Effector CD8-positive, alpha-beta T cell (primary cell): Measurements from ENCODE around the gene PLK3.
"Not testable (repeated sequence)": the region's sequence is repeated elsewhere in the genome, so short reads cannot be mapped to it uniquely, and the experiment has no call there.

ENCODE experiments used
- DNase-seq: peaks from one replicate; lab custom pipeline; 2025; lab: John Stamatoyannopoulos, UW

PLK3 gene

DNA sequence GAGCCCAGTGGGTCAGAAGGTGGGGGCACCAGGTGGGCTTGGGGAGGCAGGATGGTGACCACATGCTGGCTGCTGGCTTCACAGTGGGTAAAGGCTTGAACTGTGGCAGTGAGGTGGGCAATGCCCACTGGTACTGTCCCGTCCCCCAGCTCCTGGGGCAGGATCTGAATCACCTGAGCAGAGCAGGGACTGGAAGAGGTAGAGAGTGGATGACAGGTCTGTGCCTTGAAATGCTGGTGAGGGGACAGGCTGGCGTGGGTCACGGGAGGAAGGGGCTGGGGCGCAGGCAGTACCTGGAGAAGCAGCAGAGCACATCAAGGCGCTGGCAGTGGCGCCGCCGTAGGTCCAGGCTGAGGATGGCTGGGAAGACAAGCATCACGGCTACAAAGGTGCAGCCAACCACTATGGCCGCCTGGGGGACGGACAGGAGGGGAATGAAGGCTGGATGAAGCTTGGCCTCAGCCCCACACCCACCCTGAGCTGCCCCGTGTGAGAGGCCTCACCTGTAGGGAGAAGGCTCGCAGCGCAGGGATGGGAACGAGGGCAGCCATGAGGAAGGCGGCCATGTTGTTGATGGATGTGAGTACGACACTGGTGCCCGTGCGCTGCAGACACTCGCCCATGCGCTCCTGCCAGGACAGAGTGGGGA is 27.9 kb downstream of the PLK3 start:
- DNase-seq = no peak

DNA sequence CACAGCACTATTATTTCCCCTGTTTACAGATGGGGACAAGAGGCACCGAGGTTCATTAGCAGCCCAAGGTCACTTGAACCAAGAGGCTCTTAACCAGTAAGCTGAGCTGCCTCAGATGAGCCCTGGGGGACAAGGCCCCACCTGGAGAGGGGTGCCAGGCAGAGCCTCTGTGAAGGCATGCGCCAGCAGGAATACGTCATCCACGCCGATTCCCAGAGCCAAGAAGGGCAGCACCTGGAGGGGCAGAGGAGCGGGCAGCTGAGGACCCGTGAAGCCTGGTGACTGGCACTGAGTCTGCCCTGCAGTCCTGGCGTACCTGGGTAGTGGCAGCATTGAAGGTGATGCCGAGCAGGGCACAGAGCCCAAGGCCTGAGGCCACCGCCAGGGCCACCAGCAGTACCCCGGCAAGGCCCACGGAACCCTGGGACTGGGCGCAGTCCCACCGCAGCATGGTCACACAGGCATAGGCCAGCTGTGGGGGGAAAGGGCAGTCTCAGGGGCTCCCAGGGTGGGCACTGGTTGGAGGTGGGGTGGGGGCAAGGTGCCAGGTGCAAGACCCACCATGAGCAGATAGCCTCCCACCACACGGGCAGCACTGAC is 28.8 kb downstream of the PLK3 start:
- DNase-seq = no peak

DNA sequence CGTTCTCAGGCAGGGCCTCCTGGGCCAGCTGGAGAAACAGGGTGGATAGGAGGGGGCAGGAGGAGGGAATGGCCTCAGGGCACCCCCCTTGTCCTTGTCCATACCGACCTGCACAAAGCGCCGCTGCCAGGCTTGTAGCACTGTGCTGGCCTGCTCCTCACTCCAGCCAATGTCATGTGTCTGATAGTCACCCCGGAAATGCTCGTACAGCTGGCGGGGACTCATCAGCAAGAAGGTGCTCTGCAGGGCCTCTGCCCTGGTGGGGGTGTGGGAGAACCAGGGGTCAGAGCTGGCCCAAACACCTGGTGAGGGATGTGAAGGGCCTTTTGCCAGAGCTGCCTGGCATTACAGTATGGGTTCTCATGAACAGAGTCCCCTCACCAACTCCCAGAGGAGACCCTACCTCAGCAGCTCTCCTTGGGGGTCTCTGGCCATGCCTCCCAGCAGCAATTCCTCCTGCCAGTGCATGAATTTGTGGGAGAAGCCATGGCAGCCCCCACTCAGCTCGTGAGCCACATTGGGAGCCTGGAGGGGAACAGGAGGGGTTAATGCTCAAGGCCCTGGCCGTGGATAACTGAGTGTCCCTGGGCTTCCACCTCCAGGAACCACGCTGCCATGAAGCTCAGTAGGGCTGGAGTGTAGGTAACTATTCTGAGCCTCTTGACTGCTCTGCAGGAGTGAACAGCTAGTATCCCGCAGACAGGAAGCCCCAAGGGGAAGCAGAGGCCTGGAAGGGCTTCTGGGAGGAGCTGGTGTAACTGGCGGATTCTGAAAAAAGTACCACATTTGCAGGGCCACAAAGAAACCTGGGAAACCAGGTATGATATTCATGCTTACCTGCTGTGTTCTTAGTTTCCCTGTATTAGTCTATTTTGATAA is 29.6 kb downstream of the PLK3 start:
- DNase-seq = no peak

DNA sequence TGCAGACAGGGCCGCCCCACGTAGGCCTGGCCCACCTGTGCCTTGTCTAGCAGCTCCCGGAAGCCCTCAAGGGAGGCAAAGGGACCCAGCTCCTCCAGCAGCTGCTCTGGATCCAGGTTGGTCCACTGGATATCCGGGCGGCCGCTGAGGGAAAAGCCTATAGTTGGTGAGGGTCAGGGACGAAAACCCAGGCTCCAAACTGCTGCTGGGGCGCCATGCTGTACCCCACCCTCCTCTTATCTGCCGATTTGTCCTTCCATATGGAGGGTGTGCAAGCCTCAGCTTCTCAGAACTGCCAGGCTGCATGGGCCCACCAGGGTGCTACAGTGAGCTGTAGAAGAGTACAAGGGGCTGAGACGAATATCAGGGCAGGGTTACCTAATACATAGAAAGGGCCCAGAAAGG is 30.7 kb downstream of the PLK3 start:
- no peak for DNase-seq

DNA sequence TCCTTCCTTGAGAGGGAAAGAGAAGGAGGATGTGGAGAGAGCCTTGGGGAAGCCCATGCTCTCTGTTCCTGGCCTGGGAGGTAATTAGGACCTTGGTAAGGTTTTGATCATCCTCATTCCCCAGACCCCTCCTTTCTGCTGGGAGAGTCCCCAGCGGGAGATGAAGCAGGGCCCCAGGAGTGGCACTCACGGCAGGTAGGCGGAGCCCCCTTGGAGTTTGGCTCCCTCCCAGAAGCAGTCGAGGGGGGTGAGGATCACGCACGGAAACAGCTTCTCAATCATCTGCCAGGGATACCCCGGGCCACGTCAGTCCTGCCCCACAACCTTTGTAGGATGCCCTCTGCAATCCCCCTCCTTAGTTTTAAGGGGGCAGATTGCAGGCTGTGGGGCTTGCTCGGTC is 31.3 kb downstream of the PLK3 start:
- DNase-seq = no peak

DNA sequence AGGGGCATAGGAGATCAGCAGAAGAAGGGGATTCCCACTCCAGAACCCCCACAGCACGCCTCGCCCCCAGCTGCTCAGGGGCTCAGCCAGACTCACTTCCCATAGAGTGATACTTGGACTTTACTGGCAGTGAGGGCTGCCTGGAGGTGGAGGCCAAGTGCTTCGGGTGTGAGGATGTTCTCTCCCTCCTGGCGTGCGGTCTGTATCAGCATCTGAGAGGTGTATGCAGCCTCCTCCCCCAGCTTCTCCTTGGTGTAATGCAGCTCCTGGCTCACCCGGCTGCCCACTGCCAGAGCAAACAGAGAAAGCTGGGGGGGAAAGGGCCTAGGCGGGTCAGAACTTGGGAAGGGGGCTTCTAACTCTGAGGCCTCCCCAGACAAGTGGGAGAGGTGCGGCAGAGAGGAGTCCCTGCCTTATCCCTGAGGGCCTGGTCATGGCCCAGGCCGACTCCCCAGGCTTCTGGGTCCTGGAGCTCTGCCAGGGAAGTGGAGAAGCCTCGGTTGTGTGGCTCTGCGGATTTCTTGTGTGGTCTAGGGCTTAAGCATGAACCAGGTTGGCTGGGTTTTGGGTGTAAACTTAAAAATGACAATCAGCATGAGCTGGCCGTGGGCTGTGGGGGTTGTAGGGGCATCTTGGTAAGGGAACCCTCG is 32.0 kb downstream of the PLK3 start:
- no peak for DNase-seq

DNA sequence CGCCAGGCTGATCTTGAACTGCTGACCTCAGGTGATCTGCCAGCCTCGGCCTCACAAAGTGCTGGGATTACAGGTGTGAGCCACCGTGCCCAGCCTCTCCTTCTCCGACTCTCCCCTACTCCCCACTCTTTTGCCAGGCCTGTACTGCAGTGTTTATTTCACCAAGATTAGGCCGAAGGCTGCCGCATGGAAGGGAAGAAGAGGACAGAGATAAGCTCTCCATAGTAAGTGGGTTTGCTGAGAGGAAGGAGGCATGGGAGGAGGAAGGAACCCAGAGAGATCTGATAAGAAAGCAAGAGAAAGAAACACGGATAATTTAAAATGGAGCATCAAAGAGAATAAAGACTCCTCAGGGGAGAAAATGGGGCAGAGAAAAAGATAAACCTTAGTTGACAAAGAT is 34.2 kb downstream of the PLK3 start:
- no peak for DNase-seq

DNA sequence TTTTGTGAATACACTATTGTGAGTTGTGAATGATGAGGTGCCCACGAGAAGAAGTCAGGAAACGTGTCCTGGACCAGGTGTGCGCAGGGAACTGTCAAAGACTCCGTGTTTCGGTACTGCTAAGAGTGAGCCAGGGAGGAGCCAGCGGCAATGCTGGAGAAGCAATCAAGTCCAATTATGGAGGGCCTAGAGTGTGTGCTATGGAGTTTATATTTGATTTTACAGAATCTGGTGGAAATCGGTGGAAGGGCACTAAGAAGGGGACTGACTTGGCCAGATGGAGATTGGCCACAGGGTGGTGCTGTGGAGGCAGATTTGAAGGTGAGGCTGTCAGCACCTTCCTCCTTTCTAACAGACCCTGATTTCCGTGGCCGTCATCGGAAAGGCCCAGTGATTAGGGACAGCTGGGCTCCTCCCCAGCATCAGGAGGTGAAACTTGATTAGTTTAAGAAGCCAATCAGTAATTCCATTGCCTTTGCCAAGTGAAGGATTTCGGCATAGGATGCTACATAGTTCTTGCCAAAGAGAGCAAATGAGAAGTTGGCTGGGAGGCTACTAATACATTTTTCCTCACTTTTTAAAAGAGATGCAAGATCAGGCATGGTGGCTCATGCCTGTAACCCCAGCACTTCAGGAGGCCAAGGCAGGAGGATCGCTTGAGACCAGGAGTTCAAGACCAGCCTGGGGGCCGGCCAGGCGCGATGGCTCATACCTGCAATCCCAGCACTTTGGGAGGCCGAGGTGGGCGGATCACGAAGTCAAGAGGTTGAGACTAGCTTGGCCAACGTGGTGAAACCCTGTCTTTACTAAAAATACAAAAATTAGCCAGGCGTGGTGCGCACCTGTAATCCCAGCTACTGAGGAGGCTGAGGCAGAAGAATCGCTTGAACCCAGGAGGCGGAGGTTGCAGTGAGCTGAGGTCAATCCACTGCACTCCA is 35.8 kb downstream of the PLK3 start:
- DNase-seq = peak; percentile 67

DNA sequence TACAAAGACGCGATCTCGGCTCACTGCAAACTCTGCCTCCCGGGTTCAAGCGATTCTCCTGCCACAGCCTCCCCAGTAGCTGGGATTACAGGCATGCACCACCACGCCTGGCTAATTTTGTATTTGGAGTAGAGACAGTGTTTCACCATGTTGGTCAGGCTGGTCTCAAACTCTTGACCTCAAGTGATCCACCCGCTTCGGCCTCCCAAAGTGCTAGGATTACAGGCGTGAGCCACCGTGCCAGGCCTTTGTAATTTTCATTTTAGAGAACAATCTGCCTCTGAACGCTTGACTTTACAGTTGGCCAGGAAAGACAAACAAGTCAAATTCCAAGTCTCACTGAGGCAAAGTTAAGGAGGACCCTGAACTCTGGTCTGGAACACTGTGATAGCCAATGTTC is 38.1 kb downstream of the PLK3 start:
- DNase-seq = not testable (repeated sequence)

DNA sequence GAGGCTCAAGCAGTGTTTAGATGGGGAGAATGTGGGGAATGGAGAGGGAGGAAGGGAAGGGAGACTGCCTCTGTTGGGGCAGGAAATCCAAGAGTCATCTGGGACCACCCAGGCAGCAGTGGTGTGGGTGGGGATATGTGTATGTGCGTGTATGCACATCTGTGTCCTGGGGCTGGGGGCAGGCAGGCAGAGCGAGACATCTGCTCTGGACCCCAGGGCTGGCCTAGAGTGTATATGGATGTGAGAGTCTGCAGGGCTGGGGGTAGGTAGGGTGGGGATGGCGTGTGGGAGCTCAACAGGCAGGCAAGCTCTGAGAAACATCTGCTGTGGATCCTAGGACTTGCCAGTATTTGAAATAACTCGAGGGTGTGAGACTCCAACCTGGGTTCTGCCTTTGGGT is 39.4 kb downstream of the PLK3 start:
- DNase-seq = no peak

DNA sequence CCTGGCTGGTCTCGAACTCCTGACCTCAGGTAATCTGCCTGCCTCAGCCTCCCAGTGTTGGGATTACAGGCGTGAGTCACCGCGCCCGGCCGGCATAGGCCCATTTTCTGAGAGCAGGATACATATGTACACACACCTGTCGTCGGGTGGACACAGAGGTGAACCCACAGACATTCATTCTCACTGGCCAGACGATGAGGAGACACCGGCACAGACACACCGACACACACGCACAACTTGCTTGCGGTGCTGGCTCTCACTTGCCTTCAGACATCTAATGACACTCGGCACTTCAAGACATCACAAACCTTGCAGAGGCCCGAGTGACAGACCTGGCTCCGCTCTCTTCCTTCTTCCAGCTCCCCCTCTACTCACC is 42.3 kb downstream of the PLK3 start:
- no peak for DNase-seq

DNA sequence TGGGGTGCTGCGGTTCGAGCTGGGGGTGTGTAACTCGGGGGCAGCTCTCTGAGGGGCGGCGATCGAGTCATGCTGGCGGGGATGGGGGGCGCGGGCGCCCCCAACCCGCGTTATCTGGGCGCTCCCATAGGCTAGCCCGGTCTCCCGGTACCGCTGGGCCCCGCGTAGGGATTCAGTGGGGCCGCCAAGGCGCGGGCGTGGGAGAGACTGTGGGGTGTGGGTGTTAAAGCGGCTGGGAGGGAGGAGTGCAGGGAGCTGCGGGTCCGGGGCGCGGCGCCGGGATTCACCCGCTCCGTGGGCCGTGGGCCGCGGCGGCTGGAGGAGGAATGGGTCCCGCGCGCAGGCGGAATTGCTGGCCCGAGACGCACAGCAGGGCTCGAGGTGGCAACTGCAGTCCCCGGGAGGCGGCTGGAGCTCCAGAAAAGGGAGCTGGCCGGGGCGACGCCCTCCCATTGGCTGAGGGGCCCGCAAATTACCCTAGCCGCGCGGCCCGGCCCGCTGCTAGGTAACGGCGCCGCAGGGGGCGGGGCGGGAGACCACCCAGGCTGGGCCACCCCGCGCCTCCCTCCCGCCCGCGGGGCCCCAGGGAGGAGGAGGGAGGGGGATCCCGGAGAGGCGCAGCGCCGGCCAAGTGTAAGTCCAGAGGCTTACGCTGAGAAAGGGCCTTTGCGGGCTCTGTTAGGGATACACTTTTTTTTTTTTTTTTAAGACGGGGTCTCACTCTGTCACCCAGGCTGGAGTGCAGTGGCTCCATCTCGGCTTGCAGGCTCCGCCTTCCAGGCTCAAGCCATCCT is 42.9 kb downstream of the PLK3 start, which contains the start of gene PTCH2:
Gene PTCH2, minus strand, starts transcription at position 392 of the 794 bp plus-strand sequence. Its CDS starts 321 bp downstream, at position 71.
- peak; percentile 35 for DNase-seq

DNA sequence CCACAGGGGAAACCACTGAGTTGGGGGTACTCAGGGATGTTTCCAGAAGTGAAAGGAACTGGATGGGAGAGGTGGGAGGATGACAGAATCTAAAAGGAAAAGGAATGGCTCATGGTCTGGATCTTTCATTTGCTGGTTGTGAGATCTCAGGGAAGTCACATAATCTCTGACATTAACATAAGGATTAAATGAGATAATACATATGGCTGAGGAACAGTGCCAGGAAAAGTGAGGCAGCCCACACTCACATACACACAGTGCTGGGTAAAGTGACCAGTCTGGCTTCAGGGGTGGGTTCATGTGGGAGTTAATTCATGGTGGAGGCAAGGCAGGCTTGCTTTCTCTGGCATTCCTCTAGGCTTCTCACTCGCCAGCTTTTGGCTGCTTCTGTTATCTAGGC is 46.8 kb downstream of the PLK3 start:
- DNase-seq = no peak

DNA sequence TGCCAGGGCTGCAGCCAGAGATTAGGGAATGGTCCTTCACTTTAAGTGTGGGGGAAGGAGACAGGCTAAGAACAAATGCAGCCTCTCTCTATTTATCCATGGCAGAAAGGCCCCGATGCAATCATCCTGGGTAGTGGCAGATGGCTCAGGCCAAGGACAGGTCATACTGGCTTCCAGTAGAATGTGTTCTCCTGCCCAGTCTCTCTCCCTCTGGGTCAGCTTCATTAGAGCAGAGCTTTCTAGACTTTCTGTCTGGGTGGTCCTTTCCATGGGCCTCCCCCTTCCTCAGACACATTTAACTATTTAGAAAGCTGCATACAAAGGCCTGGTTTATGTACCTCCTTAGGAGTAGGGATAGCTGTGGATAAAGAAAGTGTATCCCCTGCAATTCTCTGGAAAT is 47.7 kb downstream of the PLK3 start:
- no peak for DNase-seq

DNA sequence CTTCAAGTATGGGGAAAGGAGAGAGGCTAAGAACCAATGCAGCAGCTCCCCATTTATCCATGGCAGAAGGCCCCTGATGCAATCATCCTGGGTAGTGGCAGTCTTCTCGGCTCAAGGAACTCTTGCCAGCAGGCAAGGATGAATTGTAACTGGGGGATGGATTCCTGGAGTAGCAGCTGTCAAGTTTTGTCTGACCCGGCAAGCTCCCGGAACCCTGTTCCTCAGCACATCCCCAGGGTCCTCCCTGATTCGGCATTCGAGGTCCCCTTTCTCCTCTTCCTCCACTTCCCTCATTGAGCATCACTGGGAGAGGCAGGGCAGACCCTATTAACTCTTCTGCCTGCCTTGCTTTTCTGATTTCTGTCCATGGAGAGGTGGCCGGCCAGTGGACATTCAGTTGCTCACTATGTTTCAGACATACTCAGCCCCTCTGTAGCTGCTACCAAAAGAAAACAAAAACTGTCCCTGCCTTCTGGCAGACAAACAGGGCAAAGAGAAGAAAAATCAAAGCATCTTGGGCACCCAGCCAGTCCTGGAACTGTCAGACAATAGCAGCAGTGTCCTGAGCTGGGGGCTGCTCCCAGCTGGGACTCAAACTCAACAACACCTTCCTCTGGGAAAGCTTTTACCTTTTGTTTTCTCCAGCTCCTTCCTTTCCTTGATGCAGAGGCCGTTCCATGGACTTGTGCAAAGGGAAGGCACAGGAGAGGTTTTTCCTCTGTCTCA is 48.4 kb downstream of the PLK3 start:
- no peak for DNase-seq

DNA sequence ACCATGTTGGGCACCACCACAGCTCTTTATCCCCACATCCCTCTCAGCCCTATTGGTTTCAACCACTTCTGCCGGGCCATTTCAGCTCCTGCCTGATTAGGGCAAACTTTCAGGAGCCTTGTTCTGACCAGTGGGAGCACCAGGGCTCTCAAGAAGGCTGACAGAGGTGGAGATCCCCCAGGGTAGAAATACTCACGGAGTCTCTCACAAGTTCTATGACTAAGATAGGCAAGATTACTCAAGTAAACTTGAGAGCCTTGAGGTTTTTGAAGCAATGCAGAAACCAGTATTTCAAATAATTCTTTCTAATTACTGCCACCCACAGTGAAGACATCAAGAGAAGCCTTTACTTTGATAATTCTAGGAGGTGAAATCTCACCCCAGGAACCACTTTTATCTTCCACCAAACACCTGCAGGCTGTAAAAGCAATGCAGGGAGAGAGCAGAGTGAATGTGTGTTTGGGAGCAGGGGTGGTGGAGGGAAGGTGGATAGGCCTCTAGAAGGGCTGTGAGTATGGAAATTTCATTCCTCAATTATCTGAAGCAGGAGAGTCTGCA is 49.5 kb downstream of the PLK3 start:
- no peak for DNase-seq

DNA sequence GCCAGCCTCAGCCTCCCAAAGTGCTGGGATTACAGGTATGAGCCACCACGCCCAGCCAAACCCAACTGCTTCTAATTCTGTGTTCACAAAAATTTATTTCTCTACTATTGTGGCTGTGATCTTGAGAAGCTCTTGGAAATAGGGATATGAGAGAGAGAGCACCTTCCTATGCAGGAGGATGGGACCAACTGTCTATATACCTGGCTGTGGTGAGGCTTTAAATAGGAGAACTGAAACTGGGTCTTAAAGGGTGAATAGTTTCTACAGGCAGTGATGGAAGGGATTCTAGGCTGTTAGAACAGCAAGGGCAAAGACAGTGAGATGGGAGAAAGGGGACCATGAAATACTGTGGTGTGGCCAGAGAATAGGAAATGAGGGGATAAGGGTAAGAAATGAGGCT is 51.1 kb downstream of the PLK3 start:
- DNase-seq = no peak

DNA sequence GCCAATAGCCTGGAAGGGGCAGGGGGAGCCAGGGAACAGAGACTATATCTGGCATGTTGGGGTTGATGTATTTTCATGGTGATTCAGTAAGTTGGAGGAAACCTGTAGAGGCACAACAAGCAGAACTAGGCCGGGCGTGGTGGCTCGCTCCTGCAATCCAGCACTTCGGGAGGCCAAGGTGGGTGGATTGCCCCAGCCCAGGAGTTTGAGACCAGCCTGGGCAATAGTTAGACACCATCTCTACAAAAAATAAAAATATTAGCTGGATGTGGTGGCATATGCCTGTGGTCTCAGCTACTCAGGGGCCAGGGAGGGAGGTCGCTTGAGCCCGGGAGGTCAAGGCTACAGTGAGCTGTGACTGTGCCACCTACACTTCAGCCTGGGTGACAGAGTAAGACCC is 53.0 kb downstream of the PLK3 start:
- no peak for DNase-seq

DNA sequence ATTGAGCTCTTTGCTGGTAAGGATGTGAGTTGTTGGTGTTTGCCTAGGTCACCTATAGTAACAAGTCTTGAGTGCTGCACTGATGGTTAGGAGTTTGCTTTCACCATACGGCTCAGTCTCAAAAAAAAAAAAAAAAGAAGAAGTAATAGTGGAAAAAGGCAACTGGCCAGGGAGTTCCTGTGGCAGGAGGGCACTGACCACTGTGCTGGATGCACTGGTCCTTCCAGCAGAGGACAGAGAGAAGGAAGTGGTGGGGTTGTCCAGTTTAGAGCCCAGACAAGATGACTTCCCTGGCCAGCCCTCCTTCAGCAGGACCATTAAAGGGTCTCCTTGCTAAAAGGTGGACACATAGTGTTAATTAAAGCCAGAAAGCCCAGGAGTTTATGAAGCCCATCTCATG is 54.8 kb downstream of the PLK3 start:
- no peak for DNase-seq
